Left ventricle myocardium inferior (tissue), 1 donor: ENCODE measurements around the gene C14orf119. TPM values are rescaled to one million over a fixed set of nuclear protein-coding genes. Genes with fewer than 3 reads are reported as not detected.

ENCODE experiments used
- DNase-seq: peaks from one replicate; pipeline ENCODE4 v3.0.0-alpha.2; 2020
- H3K27ac ChIP-seq: fragments of 200-600 bp; replicated peaks from 2 replicates; pipeline ENCODE4 v1.8.0; 2021
- H3K27me3 ChIP-seq: fragments of 200-600 bp; 2 replicates; pipeline ENCODE4 v1.8.0; 2021; ENCODE audit warnings: low read depth
- H3K36me3 ChIP-seq: fragments of 200-600 bp; 2 replicates; pipeline ENCODE4 v1.8.0; 2021
- H3K4me1 ChIP-seq: fragments of 200-600 bp; 2 replicates; pipeline ENCODE4 v1.8.0; 2021
- H3K4me3 ChIP-seq: fragments of 200-600 bp; 2 replicates; pipeline ENCODE4 v1.8.0; 2021; ENCODE audit warnings: mild to moderate bottlenecking, moderate library complexity
- H3K9me3 ChIP-seq: fragments of 200-600 bp; replicated peaks from 2 replicates; pipeline ENCODE4 v1.8.0; 2021
- intact Hi-C: fragments of 100-400 bp; cut with micrococcal nuclease; formaldehyde crosslinking; loops from one replicate; pipeline ENCODE4 v1.11.0; 2022
- total RNA-seq: library from RNA; stranded (reverse); fragmentation: NEBNext Ultra II Directional; extraction: Animal tissue kit (Norgen Biotek cat#: 25700); gene quantifications from one replicate; pipeline ENCODE4 v1.2.1, GENCODE V29; 2021
- TF ChIP-seq, protein P1 (sequence below): fragments of 200-600 bp; IDR thresholded peaks from 2 replicates; pipeline ENCODE4 v1.8.0; 2021; ENCODE audit warnings: antibody characterized with exemption, mild to moderate bottlenecking, borderline replicate concordance
- donor health status: DM: no; HTN: yes; CAD: no; lungs with severe emphysema.

C14orf119 gene
- total RNA-seq, 1 donor from 2014 or later: 25.2 TPM

- Histone ChIP-seq H3K4me3 (no peak overlapping the region), H3K27me3 (peaks cover 6% of the 10 kb centered on the region), H3K27ac (no peak overlapping the region), H3K4me1 (peaks cover 23% of the 10 kb centered on the region), H3K9me3 (no peaks in the 10 kb centered on the region), H3K36me3 (no peaks in the 10 kb centered on the region)
- intact Hi-C loops: no loop called here
- DNase-seq: no peak
- TF ChIP-seq, protein P1, sequence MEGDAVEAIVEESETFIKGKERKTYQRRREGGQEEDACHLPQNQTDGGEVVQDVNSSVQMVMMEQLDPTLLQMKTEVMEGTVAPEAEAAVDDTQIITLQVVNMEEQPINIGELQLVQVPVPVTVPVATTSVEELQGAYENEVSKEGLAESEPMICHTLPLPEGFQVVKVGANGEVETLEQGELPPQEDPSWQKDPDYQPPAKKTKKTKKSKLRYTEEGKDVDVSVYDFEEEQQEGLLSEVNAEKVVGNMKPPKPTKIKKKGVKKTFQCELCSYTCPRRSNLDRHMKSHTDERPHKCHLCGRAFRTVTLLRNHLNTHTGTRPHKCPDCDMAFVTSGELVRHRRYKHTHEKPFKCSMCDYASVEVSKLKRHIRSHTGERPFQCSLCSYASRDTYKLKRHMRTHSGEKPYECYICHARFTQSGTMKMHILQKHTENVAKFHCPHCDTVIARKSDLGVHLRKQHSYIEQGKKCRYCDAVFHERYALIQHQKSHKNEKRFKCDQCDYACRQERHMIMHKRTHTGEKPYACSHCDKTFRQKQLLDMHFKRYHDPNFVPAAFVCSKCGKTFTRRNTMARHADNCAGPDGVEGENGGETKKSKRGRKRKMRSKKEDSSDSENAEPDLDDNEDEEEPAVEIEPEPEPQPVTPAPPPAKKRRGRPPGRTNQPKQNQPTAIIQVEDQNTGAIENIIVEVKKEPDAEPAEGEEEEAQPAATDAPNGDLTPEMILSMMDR: no peak
These were observed 43.9 kb upstream of the C14orf119 start for GRCh38 chr14:23051141-23052057.

GRCh38 chr14:23052182-23052623 is 43.1 kb upstream of the C14orf119 start:
- TF ChIP-seq, protein P1: peak; percentile 52
- H3K36me3 ChIP-seq: no peaks in the 10 kb centered on the region
- peaks cover 6% of the 10 kb centered on the region for H3K27me3 ChIP-seq
- peaks cover 23% of the 10 kb centered on the region for H3K4me1 ChIP-seq
- H3K9me3 ChIP-seq: no peaks in the 10 kb centered on the region
- intact Hi-C loops: no loop called here
- no peak overlapping the region for H3K4me3 ChIP-seq
- no peak for DNase-seq
- no peak overlapping the region for H3K27ac ChIP-seq

GRCh38 chr14:23052671-23053070 is 42.6 kb upstream of the C14orf119 start:
- DNase-seq: no peak
- intact Hi-C loops: no loop called here

DNA sequence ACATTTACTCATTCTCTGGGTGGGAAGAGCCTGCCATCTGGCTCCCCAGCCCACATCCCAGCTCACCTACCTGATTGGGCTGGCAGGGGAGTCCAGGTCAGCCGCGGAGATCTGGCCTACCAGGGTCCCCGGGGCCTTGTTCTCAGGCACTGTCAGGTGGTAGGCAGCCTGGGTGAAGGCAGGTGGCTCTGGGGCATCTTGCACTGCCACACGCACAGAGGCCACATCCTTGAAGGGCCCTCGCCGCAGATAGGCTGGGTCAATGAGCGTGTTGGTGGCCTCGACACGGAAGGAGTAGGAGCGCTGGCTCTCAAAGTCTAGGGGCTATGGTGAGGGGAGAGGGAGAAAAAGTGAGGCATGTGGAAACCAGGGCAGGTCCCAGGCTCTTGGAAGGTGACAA is 41.9 kb upstream of the C14orf119 start:
- Histone ChIP-seq H3K9me3 (no peaks in the 10 kb centered on the region), H3K27ac (no peak overlapping the region), H3K4me3 (no peak overlapping the region), H3K4me1 (peaks cover 29% of the 10 kb centered on the region), H3K27me3 (no peaks in the 10 kb centered on the region), H3K36me3 (peaks cover under 1% of the 10 kb centered on the region)
- DNase-seq: no peak
- TF ChIP-seq, protein P1: no peak
- intact Hi-C loops: no loop called here

More at GRCh38 chr14:23052671-23053070, 42.6 kb upstream of the C14orf119 start:
- H3K9me3 ChIP-seq: no peaks in the 10 kb centered on the region
- no peak overlapping the region for H3K27ac ChIP-seq
- H3K36me3 ChIP-seq: no peaks in the 10 kb centered on the region
- no peak overlapping the region for H3K4me3 ChIP-seq
- H3K27me3 ChIP-seq: peaks cover 6% of the 10 kb centered on the region
- peaks cover 21% of the 10 kb centered on the region for H3K4me1 ChIP-seq
- TF ChIP-seq, protein P1: no peak

- intact Hi-C loops: no loop called here
These were observed 41.1 kb upstream of the C14orf119 start for GRCh38 chr14:23054000-23054811.

More at GRCh38 chr14:23054000-23054811, 41.1 kb upstream of the C14orf119 start:
- Histone ChIP-seq H3K4me1 (peaks cover 29% of the 10 kb centered on the region), H3K27me3 (no peaks in the 10 kb centered on the region), H3K4me3 (no peak overlapping the region), H3K9me3 (no peaks in the 10 kb centered on the region), H3K36me3 (peaks cover 8% of the 10 kb centered on the region), H3K27ac (no peak overlapping the region)
- DNase-seq: no peak
- TF ChIP-seq, protein P1: peak; percentile 40
